HG03439 (cell line): ENCODE data around the gene SHOC2.

Experiments
- ATAC-seq: cut with Tn5 transposase; IDR thresholded peaks from one replicate; pipeline ENCODE4 v1.9.1; 2021; ENCODE audit warnings: mild to moderate bottlenecking, moderate library complexity; ENCODE audit not compliant: unreplicated experiment

Gene SHOC2

GRCh38 chr10:110979611-110980010, 60.2 kb downstream of the SHOC2 start:
- ATAC-seq = no peak

GRCh38 chr10:110980807-110981206, 61.4 kb downstream of the SHOC2 start:
- ATAC-seq = no peak

GRCh38 chr10:110983466-110983865, 64.1 kb downstream of the SHOC2 start:
- no peak for ATAC-seq

- ATAC-seq = no peak
These were observed 66.3 kb downstream of the SHOC2 start for GRCh38 chr10:110985497-110986275.

- no peak for ATAC-seq
These were observed 69.6 kb downstream of the SHOC2 start for GRCh38 chr10:110989016-110989415.

- no peak for ATAC-seq
These were observed 72.8 kb downstream of the SHOC2 start for GRCh38 chr10:110992006-110992800.

- ATAC-seq = no peak
These were observed 73.8 kb downstream of the SHOC2 start for GRCh38 chr10:110993024-110993693.

GRCh38 chr10:110994406-110995086, 75.1 kb downstream of the SHOC2 start:
- no peak for ATAC-seq

GRCh38 chr10:110995301-110995700, 75.9 kb downstream of the SHOC2 start:
- ATAC-seq = no peak

- ATAC-seq = no peak
These were observed 76.9 kb downstream of the SHOC2 start for GRCh38 chr10:110996256-110996655.

- no peak for ATAC-seq
These were observed 84.6 kb downstream of the SHOC2 start for GRCh38 chr10:111004016-111004415.

- ATAC-seq = no peak
These were observed 88.1 kb downstream of the SHOC2 start for GRCh38 chr10:111007486-111007885.

- no peak for ATAC-seq
These were observed 95.8 kb downstream of the SHOC2 start for GRCh38 chr10:111015181-111015580.

GRCh38 chr10:111017098-111017497, 97.7 kb downstream of the SHOC2 start:
- no peak for ATAC-seq

- ATAC-seq = no peak
These were observed 98.6 kb downstream of the SHOC2 start for GRCh38 chr10:111018021-111018420.

- no peak for ATAC-seq
These were observed 103.7 kb downstream of the SHOC2 start for GRCh38 chr10:111023060-111023459.

- ATAC-seq = no peak
These were observed 110.8 kb downstream of the SHOC2 start for GRCh38 chr10:111030042-111030750.

GRCh38 chr10:111034598-111035310, 115.3 kb downstream of the SHOC2 start:
- no peak for ATAC-seq

- no peak for ATAC-seq
These were observed 116.1 kb downstream of the SHOC2 start for GRCh38 chr10:111035542-111035941.

GRCh38 chr10:111037858-111038257, 118.5 kb downstream of the SHOC2 start:
- ATAC-seq = no peak
